HL-60/S4 treated with retinoic acid at 250 ng/mL for 4 days and 3 days (cell line): ENCODE measurements around the gene KIFC3.
"Not testable (repeated sequence)": the region's sequence is repeated elsewhere in the genome, so short reads cannot be mapped to it uniquely, and the experiment has no call there.

Source experiments
- in situ Hi-C: fragments of 300-500 bp; cut with MboI; formaldehyde crosslinking; loops from 2 replicates; pipeline ENCODE4 v1.7.0; 2022; ENCODE audit warnings: low sequenced_read_pairs

KIFC3 gene

GRCh38 chr16:57788951-57789350, 13.3 kb downstream of the KIFC3 start:
- in situ Hi-C loops, result no loop called here

GRCh38 chr16:57788252-57788841, 13.9 kb downstream of the KIFC3 start:
- in situ Hi-C loops, result no loop called here

- in situ Hi-C loops, result no loop called here
These were observed 14.8 kb downstream of the KIFC3 start for GRCh38 chr16:57787519-57787905.

GRCh38 chr16:57786632-57787518, 15.4 kb downstream of the KIFC3 start:
- in situ Hi-C loops, result no loop called here

GRCh38 chr16:57785924-57786323, 16.4 kb downstream of the KIFC3 start:
- in situ Hi-C loops, result no loop called here

GRCh38 chr16:57785385-57785784, 16.9 kb downstream of the KIFC3 start:
- in situ Hi-C loops, result no loop called here

- in situ Hi-C loops, result no loop called here
These were observed 18.0 kb downstream of the KIFC3 start for GRCh38 chr16:57784334-57784733.

GRCh38 chr16:57783883-57784282, 18.4 kb downstream of the KIFC3 start:
- in situ Hi-C loops, result no loop called here

- in situ Hi-C loops, result no loop called here
These were observed 19.2 kb downstream of the KIFC3 start for GRCh38 chr16:57783116-57783515.

GRCh38 chr16:57782607-57783055, 19.7 kb downstream of the KIFC3 start:
- in situ Hi-C loops, result not testable (repeated sequence)

GRCh38 chr16:57781741-57782606, 20.3 kb downstream of the KIFC3 start:
- in situ Hi-C loops, result no loop called here

GRCh38 chr16:57781349-57781740, 20.9 kb downstream of the KIFC3 start:
- in situ Hi-C loops, result no loop called here

GRCh38 chr16:57779836-57780235, 22.5 kb downstream of the KIFC3 start:
- in situ Hi-C loops, result not testable (repeated sequence)

GRCh38 chr16:57778658-57779057, 23.6 kb downstream of the KIFC3 start:
- in situ Hi-C loops, result no loop called here

GRCh38 chr16:57775661-57776469, 26.4 kb downstream of the KIFC3 start:
- in situ Hi-C loops, result no loop called here

- in situ Hi-C loops, result no loop called here
These were observed 27.5 kb downstream of the KIFC3 start for GRCh38 chr16:57774705-57775285.

GRCh38 chr16:57773655-57774295, 28.5 kb downstream of the KIFC3 start:
- in situ Hi-C loops, result no loop called here

GRCh38 chr16:57773019-57773418, 29.3 kb downstream of the KIFC3 start:
- in situ Hi-C loops, result no loop called here

GRCh38 chr16:57771141-57771785, 31.0 kb downstream of the KIFC3 start:
- in situ Hi-C loops, result no loop called here
